ENCODE measurements around the gene CLEC9A. TPM values are rescaled to one million over a fixed set of nuclear protein-coding genes. Genes with fewer than 3 reads are reported as not detected.

Gene CLEC9A
- total and polyA plus RNA-seq, 2 of the 8 experiments (the other 6 are each of a cell fraction or from before 2014, with no cell fraction given), result not detected

- TF ChIP-seq CHD7 (IDR thresholded peaks at IDR 0.05; ENCODE audit: insufficient replicate concordance, low read length) (no peak), CREB1 (IDR thresholded peaks at IDR 0.05) (no peak), JUND (IDR thresholded peaks at IDR 0.05; ENCODE audit: low read length) (no peak), CHD2 (IDR thresholded peaks at IDR 0.05; ENCODE audit: low read length) (no peak), GTF2F1 (IDR thresholded peaks at IDR 0.05; ENCODE audit: borderline replicate concordance, low read depth, low read length) (no peak), POLR2A (IDR thresholded peaks at IDR 0.05; ENCODE audit: control extremely low read depth in 1 of 2, low read depth in 2 of 2, low read length in 2 of 2) (no peak)
These were observed 3.2 kb upstream of the CLEC9A start (continued) for GRCh38 chr12:10027311-10027710.
